Ishikawa (cell line): ENCODE data around the gene GRK5.

ENCODE experiments used
- CEBPB ChIP-seq: IDR thresholded peaks from 2 replicates; pipeline ENCODE4 v1.6.1; 2012
- CREB1 ChIP-seq: IDR thresholded peaks from 2 replicates; pipeline ENCODE4 v1.6.1; 2012; ENCODE audit warnings: low read depth
- EGR1 ChIP-seq: IDR thresholded peaks from 2 replicates; pipeline ENCODE4 v1.6.1; 2012
- EP300 ChIP-seq: IDR thresholded peaks from 2 replicates; pipeline ENCODE4 v1.6.1; 2012; ENCODE audit warnings: borderline replicate concordance
- FOXM1 ChIP-seq: IDR thresholded peaks from 2 replicates; pipeline ENCODE4 v1.6.1; 2012; ENCODE audit warnings: low read depth, borderline replicate concordance
- MAX ChIP-seq: IDR thresholded peaks from 2 replicates; pipeline ENCODE4 v1.6.1; 2012
- NFIC ChIP-seq: IDR thresholded peaks from 2 replicates; pipeline ENCODE4 v1.6.1; 2012
- RAD21 ChIP-seq: IDR thresholded peaks from 2 replicates; pipeline ENCODE4 v1.6.1; 2012; ENCODE audit warnings: low read depth
- REST ChIP-seq: IDR thresholded peaks from 2 replicates; pipeline ENCODE4 v1.6.1; 2012; ENCODE audit warnings: low read depth, mild to moderate bottlenecking
- TAF1 ChIP-seq: IDR thresholded peaks from 2 replicates; pipeline ENCODE4 v1.6.1; 2012; ENCODE audit warnings: low read depth, mild to moderate bottlenecking
- TCF12 ChIP-seq: IDR thresholded peaks from 2 replicates; pipeline ENCODE4 v1.6.1; 2012; ENCODE audit warnings: low read depth
- TEAD4 ChIP-seq: IDR thresholded peaks from 2 replicates; pipeline ENCODE4 v1.6.1; 2012
- USF1 ChIP-seq: IDR thresholded peaks from 2 replicates; pipeline ENCODE4 v1.6.1; 2012
- YY1 ChIP-seq: IDR thresholded peaks from 2 replicates; pipeline ENCODE4 v1.6.1; 2012; ENCODE audit warnings: low read depth
- ZBTB7A ChIP-seq: IDR thresholded peaks from 2 replicates; pipeline ENCODE4 v1.6.1; 2012; ENCODE audit warnings: low read depth

GRK5 gene

GRCh38 chr10:119315128-119316001, 108.0 kb downstream of the GRK5 start:
- TF ChIP-seq EGR1 (no peak), ZBTB7A (peak; percentile 81), CREB1 (peak; percentile 65; the same call in 1 of the 2 replicates), REST (no peak), YY1 (no peak; the same call in 1 of the 2 replicates), USF1 (peak; percentile 16; the same call in 1 of the 2 replicates), CEBPB (peak; percentile 66; the same call in 1 of the 2 replicates), TCF12 (no peak; the same call in 1 of the 2 replicates), RAD21 (no peak), TEAD4 (peak; percentile 52), TAF1 (no peak; the same call in 1 of the 2 replicates), MAX (peak; percentile 66), NFIC (peak; percentile 52; the same call in 1 of the 2 replicates), EP300 (peak; percentile 41; the same call in 1 of the 2 replicates), FOXM1 (no peak; the same call in 1 of the 2 replicates)

GRCh38 chr10:119316002-119316358, 108.6 kb downstream of the GRK5 start:
- TF ChIP-seq TCF12 (no peak), USF1 (no peak), FOXM1 (no peak), NFIC (no peak), MAX (no peak), RAD21 (no peak), REST (no peak), TEAD4 (no peak), EP300 (no peak), TAF1 (no peak), YY1 (no peak), EGR1 (no peak), CEBPB (no peak), CREB1 (no peak), ZBTB7A (no peak; the same call in 1 of the 2 replicates)

GRCh38 chr10:119316729-119317097, 109.3 kb downstream of the GRK5 start:
- no peak for TF ChIP-seq RAD21
- TF ChIP-seq TEAD4 = peak; percentile 53
- no peak; the same call in 1 of the 2 replicates for TF ChIP-seq EP300
- no peak for TF ChIP-seq YY1
- TF ChIP-seq NFIC = peak; percentile 43
- no peak for TF ChIP-seq FOXM1
- TF ChIP-seq CEBPB = no peak
- TF ChIP-seq USF1 = peak; percentile 75
- TF ChIP-seq CREB1 = no peak
- TF ChIP-seq MAX = peak; percentile 79
- peak; percentile 49; the same call in 1 of the 2 replicates for TF ChIP-seq TCF12
- TF ChIP-seq EGR1 = no peak
- TF ChIP-seq ZBTB7A = no peak
- no peak for TF ChIP-seq REST
- no peak for TF ChIP-seq TAF1
